CD4-positive, alpha-beta T cell treated with Interleukin-4 for 4 hours (primary cell): ENCODE data around the gene EFS.

ENCODE experiments used
- DNase-seq: peaks from one replicate; pipeline ENCODE4 v3.0.0-alpha.2; 2020

EFS gene

DNA sequence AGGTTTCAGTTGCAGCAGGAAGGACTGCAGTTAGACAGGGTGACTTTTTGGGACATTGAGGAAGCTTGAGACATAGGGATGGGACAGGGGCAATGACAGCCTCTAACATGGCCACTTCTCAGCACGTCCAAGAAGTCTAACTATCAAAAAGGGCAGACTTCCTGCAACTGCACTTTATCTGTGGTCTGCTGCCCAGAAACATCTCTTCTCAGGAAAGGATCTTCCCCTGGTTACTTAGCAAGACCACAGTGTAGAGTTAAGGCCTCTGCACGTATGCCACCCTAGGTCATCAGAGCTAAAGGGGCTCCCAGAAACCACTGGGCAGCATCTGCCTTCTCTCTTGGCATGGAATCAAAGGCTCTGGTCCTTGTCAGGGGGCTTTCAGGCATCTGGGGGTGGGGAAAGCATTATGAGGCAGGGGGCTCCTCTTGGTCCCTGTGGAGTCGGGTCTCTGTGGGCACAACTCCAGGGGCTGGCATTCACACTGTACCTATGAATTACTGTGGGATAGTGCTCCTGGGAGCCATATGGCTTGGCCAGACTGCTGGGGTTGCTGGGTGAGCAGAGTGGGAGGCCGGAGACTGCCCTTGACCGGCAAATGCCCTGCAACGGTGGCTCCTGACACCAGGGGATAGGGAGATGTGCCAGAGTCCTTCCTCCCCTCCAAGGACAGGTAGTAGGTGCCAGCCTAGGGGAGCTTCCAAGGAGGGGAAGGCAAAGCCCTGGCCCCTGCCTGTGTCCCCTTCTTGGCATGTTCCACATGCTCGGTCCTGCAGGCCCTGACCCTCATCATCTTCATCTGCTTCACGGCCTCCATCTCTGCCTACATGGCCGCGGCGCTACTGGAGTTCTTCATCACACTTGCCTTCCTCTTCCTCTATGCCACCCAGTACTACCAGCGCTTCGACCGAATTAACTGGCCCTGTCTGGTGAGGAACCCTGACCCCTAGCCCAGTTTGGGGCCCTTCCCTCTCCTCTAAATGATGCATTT lies 12.9 kb upstream of the EFS start:
- no peak for DNase-seq

DNA sequence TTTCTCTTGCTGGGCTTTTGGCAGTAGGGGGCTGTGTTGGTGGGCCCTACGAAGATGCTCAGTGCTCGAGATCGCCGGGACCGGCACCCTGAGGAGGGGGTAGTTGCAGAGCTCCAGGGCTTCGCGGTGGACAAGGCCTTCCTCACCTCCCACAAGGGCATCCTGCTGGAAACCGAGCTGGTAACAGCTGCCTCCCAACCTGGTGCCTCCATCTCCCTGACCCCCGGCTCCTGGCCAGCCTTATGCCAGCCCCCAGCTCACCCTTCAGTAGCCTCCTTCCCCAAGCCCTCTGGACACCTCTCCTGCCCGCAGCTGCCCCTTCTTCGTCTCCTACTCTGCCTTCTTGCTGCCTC lies 12.2 kb upstream of the EFS start:
- no peak for DNase-seq

DNA sequence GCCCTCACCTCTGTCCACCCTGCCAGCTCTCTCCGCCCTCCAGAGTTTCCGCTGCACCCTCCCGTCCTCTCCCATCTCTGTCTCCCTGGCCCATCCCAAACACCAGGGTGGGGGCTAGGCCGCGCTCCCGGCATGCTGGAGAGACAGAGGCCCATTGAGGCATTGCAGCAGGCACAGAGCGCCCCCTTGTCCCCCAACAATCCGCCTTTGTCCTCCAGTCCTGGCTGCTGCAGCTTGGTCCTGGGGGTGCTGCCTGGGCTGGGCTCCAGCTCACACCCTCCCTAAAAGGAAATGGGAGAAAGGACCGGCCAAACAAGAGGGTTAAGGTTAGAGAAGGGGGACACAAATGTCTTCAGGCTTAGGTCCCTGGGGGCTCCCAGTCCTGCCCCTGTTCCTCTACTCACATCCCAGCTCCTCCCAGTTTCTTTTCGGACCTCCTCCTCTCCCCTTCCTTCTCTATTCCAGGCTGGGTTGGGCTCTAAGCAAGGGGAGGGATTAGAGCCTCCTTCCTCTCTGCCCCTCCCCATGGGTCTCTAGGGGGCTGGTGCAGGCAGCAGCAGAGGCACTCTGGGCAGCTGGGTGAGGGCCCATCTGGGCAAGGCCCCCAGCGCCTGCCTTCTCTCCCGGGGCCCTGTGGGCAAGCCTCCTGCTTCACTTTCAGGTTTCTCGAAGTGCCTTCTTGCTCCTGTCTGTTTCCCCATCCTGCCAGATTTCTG lies 11.7 kb upstream of the EFS start, which contains the start of gene CMTM5:
Gene CMTM5 (plus strand): TSS at position 565 of the 716 bp plus-strand sequence. CDS start 206 bp downstream, outside the sequence.
- no peak for DNase-seq

DNA sequence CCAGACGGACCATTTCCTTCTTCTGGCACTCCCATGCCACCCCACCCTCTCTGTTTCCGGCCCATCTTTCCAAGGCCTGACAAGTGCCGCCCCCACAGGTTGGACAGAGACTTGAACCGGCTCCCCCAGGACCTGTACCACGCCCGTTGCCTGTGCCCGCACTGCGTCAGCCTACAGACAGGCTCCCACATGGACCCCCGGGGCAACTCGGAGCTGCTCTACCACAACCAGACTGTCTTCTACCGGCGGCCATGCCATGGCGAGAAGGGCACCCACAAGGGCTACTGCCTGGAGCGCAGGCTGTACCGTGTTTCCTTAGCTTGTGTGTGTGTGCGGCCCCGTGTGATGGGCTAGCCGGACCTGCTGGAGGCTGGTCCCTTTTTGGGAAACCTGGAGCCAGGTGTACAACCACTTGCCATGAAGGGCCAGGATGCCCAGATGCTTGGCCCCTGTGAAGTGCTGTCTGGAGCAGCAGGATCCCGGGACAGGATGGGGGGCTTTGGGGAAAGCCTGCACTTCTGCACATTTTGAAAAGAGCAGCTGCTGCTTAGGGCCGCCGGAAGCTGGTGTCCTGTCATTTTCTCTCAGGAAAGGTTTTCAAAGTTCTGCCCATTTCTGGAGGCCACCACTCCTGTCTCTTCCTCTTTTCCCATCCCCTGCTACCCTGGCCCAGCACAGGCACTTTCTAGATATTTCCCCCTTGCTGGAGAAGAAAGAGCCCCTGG lies 10.7 kb upstream of the EFS start:
- DNase-seq = no peak

DNA sequence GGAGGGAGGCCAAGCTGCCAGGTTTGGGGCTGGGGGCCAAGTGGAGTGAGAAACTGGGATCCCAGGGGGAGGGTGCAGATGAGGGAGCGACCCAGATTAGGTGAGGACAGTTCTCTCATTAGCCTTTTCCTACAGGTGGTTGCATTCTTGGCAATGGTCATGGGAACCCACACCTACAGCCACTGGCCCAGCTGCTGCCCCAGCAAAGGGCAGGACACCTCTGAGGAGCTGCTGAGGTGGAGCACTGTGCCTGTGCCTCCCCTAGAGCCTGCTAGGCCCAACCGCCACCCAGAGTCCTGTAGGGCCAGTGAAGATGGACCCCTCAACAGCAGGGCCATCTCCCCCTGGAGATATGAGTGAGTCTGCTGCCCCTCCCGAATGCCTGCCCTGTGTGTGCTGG lies 8.1 kb upstream of the EFS start:
- DNase-seq = no peak

DNA sequence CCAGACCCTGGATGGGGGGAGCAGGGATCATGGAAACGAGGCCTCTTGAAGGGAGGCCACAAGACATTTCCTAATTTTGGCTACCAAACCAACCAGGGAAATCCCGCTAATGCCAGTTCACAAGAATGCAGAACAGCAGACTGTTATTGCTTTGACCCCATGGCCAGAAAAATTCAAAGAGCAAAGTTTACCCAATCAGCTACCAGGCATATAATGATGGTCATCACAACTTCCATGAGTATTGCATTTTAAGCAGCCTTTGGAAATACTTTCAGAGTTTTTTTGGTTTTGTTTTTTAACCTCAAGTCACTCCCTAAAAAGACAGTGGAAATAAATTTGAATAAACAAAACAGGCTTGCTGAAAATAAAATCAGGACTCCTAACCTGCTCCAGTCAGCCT lies 7.5 kb upstream of the EFS start, which contains the start of gene IL25:
Gene IL25 (plus strand): TSS at position 301 of the 400 bp plus-strand sequence.
- no peak for DNase-seq

DNA sequence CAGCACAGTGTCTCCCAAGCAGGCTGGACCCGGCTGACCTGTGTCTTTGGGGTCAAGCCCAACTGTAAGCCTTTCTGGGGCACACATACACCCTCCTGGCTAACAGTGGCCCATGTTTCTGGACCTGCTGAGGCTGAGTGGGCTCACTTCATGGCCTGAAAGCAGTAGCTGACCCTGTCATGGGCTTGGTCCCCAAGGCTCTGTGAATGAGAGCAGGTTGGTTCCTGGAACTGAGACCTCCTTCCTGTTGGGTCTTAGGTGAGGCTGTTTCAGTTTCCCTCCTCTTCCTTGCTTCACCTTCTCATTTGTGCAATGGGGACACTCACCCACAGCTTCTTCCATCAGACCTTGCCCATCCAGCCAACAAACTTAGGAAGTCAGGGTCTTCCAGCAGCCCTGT lies 6.9 kb upstream of the EFS start:
- no peak for DNase-seq

DNA sequence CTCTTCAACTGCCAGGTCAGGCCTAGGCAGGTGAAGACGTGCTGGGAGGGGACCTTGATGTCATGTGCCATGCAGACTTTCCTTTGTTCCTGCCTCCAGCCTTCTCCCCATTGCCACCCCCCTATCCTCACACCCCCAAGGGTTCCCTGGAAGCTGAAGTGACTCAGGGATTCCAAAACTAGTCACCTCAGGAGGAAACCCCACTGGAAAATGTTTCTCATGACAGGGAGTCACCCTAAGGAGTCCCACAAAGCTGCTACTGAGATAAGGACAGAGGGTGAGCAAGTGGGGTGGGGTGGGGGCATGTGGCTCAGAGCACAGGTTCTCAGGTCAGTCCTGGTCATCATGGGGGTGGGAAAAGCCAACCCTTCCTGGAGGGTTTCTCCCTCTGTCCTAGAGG lies 5.2 kb upstream of the EFS start:
- DNase-seq = no peak

DNA sequence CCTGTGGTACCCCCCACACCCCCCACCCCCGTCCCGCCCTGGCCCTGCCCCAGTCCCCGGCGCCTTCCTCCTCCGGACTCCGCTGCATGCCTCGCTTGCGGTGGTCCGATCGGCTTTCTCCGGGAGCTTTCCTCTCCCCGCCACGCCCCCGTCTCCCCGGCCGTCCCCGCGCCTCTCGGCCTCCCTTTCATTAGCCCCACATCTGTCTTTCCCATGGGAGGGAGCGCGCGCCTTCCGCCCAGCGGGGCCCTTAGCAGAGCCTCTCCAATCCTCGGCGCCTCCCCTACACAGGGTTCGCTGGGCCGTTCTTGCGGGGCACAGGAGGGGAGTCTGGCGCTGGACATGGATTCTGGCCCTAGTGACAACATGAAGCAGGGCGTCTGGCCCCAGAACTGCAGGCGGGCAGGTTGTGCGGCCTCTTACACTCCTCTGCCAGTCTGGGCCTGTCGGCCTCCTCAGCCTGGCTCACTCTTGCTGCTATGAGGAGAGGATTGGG lies 1.5 kb upstream of the EFS start:
- DNase-seq = no peak

DNA sequence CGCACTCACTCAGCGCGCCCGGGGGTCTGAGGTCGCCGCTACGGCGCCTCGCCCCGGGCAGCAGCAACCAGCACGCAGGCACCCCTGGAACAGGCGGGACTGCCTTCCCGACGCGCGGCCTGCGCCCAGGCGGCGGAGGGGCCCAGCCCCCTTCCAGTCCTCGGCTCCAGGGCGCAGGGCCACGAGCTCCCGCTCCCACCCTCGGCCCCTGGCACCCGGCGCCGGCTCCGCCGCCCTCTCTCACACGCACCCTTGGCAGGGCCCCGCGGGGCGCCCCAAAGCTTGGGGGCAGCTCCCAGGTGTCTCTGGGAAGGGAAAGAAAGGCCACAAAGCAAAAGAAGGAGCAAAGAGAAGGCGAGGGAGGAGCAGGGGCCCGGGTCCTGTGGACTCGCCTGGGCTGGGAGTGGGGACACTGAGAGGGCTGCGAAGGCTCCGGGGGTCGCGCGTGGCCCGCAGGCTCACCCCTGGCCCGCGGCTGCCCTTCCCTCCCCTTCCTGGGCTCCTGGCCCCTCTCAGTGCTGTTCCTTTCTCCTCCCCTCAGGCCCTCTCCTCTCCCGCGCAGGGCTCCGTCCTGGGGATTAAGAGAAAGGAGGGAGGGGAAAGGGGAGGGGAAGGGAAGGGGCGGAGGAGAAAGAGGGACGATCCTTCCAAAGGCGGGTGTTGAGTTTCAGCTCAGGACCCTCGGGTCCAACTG lies 907 bp upstream of the EFS start:
- no peak for DNase-seq

DNA sequence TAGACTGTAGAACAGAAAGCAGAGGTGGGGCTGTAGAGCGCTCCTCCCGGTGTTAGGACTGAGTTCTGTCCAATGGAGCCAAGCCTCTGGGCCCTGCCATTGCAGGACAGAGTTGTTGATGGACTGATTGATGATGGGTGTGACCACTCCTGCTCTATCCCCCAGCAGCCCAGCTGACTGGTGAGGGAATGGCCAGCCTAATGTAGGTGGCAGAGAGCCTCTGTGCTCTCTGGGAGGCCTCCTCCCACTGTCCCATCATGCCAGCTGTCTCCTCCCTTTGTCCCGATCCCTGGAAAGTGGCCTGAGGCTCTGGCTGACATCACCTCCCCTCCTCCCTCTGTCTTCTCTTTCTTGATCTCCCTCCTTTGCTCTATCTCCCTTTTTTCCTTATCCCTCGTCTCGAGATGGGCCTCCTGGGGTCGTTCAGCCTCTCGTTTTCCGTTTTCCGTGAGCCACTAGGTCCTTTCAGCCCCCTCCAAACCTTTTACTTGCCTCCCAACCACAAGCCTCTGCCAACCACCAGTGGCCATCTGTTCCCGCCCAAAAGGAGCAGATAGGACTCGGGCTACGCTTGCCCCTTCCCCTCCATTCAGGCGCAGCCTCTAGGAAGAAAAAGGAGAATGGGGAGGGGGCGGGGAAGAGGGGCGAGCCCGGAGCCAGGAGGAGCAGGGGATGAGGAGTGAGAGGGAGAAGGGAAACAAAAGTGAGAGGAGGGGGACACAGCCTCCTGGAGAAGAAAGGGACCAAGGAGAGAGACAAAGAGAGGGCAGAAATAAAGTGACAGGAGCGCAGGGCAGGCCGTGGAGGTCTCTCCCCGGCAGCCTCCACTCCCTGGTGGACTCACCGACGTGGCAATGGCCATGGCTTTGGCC lies 572 bp downstream of the EFS start:
- DNase-seq = no peak

DNA sequence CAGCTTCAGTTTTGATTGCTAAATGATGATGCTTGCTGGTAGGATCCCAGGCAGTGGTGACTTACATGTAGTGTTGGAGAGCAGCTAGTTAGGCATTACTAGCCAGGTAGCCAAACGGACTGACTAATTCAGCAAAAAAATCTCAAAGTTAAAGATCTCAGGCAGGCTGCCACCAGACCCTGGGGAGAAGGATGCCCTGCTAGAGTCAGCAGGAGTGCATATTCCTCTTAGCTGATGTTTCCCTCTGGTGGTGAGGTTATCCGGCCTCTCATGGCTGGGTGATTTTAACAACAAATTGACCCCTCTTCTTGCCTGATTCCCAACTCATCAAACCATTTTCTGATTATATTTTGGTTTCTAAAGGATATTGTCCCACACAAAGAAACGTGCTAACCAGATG lies 2.8 kb downstream of the EFS start:
- no peak for DNase-seq

DNA sequence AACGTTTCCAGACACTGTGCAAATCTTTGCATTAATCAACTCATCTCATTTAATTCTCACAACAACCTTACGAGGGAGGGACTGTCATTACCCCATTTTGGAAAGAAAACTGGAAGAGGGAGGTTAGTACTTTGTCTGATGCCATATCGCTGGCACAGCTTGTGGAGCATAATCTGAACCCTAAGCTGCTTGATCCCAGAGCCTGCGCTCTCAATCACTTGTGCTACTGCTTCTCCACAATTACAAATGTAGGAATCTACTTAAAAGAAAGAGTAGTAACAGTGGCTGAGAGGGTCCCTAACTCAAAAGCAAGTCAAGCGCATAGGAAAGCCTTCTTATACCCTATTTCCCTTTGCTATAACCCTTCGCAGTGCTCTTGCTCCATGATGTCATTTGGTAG lies 3.2 kb downstream of the EFS start:
- no peak for DNase-seq

DNA sequence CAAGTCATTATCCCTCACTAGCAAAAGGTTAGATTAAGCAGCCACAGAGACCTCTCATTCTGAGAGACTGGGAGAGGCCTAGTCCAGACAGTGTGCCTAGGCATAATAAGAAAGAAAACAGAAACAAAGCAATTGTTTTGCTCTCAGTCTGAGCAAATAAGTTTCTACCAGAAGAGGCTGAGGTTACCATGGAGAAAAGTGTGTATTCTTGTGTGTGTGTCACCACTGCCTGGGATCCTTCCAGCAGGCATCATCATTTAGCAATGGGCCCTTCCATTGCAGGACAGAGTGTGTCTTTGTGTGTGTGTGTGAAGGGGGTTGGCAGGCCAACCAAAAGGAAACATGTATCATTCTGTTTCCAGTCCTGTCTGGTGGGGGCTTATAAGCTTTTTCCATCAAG lies 3.7 kb downstream of the EFS start:
- DNase-seq = no peak

DNA sequence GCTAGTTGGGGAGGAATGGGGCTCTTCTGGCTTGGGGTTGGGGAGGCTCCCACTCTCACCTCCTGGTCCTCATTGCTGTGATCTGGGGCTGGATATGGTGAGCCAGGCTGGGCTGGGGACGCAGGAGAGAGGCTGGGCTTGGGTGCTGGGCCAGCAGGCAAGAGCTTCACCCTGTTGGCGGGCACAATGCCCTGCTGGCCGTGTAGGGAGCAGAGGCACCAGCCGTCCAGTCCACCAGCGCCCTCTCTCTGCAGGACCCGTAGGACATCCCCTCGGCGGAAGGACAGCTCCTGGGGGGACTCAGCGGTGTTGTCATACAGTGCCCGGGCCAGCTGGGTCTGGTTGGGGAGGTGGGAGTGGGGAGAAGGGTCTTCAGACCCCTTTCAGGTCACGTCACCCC lies 4.5 kb downstream of the EFS start:
- no peak for DNase-seq

DNA sequence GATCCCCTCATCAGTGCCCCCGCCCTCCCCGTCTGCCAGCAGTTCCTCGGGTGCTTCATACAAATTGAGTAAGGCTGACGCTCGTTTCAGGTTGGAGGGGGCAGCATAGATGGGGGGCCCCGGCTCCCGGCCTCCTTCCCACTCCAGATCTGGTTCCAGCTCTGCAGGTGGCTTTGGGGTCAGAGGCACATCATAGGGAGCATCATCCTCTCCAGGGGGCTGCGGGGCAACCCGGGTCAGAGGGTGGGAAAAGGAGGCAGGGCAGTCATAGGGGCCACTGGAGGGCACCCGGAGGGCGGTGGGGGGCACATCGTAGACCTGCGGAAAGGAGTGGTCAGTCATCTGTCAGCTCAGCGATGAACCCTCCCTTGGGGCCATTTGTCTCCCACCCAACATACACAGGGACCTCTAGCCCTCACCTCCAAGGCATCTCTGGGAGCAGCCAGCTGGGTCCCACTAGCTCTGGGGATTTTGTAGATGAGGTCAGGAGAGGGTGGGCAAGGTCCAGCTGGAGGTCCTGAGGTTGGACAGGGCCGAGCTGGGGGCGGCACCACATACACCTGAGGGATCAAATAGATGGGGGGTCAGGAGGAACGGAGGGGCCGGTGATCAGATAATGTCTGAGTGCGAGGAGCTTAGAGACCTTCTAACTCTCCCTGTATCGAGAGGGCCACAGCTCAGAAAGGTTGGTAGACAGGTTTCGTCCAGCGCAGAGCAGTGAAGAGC lies 5.1 kb downstream of the EFS start:
- no peak for DNase-seq

DNA sequence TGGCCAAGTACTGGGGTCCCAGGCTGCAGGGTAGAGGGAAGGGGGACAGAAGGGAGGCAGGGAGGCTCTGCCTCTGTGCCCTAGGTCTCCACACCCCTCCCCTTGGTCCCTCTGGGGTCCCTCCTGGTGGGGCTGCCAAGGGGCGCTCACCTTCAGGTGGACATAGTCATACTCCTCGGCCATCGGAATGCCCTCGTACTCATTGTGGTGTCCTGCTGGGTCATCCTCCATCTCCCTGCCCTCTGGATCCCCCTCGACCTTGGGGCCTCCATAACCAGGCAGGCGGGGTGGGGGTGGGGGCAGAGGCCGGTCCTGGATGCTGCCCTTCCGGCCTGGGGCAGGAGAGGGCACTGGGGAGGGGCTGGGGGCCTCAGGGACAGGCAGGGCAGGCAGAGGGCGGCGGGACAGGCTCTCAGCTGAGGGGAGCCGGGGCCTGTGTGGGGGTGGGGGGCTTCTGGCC lies 5.8 kb downstream of the EFS start:
- DNase-seq = no peak

DNA sequence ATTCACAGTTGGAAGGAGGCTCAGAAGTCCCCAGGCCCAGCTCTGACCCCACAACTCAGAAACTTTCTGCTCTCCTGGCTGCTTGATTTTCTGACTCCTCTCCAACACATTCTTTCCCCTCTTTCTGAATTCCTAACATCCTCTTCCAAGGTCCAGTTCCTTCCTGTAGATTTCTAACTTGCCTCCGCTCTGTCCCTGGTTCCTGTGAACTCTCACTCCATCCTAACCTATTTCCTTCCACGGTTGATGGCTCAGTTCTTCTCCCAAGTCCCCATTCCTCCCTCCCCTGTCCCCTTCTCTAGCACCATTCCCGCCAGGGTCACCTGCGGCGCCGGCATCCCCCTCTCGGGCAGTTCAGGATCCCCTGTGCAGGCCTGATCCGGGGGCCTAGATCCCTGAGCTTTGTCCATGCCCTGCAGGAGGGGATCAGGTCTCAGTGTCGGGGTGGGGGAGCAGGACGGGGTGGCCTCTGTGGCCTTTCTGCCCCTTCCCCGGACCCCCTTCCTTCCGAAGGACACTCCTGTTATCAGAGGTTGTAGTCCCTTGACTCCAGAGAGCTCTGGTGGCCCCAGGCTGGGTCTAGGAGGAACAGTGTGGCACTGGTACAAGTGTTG lies 6.3 kb downstream of the EFS start:
- no peak for DNase-seq

DNA sequence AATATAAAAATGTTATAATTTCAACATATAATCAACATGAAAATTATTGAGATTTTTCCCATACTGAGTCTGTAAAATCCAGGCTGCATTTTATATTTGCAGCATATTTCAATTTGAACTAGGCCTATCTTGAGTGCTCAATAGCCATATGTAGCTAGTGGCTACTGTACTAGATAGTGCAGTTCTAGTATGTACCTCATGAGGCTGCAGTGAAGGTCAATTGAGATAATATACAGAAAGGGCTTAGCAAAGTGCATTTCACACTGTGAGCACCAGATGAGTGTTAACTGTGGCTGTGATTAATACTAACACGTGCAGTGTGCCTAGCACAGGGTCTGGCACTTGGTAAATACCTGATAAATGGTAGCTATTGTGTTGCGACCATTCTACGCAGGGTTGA lies 6.9 kb downstream of the EFS start:
- no peak for DNase-seq

DNA sequence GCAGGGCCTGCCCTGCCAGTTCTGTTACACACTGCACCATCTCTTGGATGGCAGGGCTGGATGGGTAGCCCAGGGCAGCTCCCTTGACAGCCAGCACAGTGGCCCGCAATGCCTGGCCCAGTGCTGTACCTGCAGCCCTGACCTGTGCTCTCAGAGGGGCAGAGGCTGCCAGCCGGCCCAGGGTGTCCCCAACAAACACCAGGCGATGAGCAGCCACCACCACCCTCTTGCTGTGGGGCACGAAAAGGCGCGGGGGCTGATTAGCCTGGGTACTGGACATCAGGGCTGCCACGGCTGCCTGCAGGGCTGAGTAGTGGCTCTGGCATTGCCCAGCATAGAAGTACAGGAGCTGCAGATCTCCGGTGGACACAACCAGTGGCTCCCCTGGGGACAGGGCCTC lies 7.7 kb downstream of the EFS start:
- DNase-seq = no peak
